Skeletal muscle cell (primary cell): Measurements from ENCODE around the gene PPARGC1A.

Experiments
- DNase-seq: peaks from one replicate; pipeline ENCODE4 v3.0.0-alpha.2; 2010; ENCODE audit warnings: low read depth
- H3K4me3 ChIP-seq: 2 replicates; pipeline ENCODE4 v1.5.1; 2011; ENCODE audit warnings: low read depth, mild to moderate bottlenecking, control low read depth, low read length, moderate library complexity

PPARGC1A gene

DNA sequence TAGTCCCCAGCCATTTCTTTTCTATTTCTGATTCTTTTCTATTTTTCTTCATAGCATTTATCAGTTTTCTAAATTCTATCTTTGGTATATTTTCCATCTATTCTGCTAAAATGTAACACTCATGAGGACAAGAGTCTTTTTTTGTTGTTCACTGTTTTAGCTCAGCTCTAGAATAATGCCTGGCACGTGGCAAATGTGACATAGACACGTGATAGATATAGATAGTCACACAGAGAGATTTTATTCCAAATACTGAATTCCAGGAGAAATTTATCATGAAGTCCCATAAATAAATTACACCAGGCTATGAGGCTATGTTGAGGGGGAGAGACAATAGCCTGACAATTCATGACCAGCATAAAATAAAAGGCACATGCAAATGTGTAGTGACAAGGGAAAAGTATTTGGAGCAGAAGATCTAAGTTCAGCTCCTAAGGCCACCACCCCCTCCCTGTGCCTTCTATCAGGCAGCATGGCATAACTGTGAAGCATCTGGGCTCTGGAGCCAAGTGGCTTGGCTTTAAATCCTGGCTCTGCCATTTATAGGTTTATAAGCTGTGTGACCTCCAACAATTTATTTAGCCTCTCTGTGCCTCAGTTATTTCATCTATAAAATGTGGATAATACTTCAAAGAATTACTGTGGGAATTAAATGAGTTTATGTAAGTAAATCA, 25.7 kb upstream of the PPARGC1A start:
- DNase-seq = no peak
- H3K4me3 ChIP-seq = no peak overlapping the region

DNA sequence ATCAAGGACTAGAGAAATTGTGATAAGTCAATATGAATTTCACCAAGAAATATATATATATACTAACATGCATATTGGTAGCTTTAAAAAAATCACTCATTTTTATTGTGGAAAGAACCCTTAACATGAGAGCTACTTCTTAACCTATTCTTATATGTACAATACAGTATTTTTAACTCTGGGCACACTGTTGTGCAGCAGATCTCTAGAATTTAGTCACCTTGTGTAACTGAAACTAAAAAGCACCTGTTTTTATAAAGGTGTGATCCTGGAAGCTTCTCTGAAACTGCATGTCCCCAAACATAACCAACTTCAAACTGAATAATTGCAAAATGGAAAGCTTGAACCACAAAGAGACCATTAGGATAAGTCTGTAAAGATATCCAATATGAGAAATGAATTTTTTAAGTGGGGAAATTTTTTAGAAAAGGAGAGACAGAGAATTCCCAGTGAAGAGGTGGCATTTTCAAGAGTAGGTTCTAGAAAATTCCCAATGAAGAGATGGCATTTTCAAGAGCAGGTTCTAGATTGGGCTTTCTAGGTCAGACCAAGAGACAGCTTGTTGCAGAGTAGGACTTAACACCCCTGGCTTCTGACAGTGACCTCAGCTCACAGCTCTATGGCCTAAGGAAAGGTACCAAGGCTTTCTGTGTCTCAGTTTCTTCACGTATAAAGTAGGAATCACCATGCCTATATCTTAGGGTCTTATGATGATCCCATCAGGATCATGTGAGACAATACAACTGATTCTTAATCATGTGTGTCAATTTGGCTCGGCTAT, 22.0 kb upstream of the PPARGC1A start:
- DNase-seq = no peak
- H3K4me3 ChIP-seq = no peak overlapping the region

- H3K4me3 ChIP-seq = no peak overlapping the region
- no peak for DNase-seq
Measured at GRCh38 chr4:23909671-23910070, 19.8 kb upstream of the PPARGC1A start.

- no peak for DNase-seq
- no peak overlapping the region for H3K4me3 ChIP-seq
Measured at GRCh38 chr4:23906839-23907238, 17.0 kb upstream of the PPARGC1A start.

- no peak for DNase-seq
- H3K4me3 ChIP-seq = no peak overlapping the region
Measured at GRCh38 chr4:23904639-23905071, 14.8 kb upstream of the PPARGC1A start.

DNA sequence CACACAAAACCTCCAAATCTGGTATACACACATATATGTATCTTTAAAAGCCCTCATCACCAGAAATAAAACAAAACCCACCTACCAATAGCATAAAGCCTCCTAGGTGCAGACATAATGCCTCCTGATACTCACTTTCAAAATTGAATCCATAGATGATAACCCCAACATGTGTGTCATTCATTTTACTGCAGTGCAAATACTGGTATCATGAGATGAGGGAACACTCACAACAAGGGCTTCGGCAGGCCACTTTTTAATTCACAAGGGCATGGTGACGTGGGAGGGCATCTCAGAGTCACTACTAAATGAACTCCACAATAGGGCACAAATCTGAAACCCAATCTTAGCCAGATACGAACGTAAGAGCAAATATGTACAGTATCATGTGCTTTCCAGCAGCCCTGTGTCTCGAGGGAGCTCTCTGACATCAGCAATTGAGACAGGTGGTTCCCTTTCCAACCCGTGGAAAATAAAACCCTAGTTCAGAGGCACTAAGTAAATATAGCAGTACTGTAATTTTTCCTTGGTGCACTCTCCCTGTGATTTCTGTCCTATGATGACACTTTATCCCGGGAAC, 14.1 kb upstream of the PPARGC1A start:
- H3K4me3 ChIP-seq = no peak overlapping the region
- peak; percentile 61 for DNase-seq

GRCh38 chr4:23902222-23902804, 12.5 kb upstream of the PPARGC1A start:
- DNase-seq = no peak
- no peak overlapping the region for H3K4me3 ChIP-seq

DNA sequence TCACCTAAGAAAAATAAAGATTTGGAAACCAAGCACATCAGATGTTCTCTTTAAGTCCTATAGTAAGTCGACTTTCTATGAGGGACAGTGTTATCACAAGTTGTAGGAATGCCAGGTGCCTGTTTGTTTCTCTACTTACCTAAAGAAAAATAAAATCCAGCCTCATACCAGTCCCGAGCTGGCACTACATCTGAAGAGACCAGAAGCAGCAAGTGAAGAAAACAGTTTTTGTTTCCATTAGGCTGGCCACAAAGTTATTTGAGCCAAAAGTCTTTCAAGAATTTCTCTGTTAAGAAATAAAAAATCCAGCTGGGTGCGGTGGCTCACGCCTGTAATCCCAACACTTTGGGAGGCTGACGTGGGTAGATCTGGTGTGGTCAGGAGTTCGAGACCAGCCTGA, 10.8 kb upstream of the PPARGC1A start:
- DNase-seq = no peak
- H3K4me3 ChIP-seq = no peak overlapping the region

- no peak overlapping the region for H3K4me3 ChIP-seq
- DNase-seq = no peak
Measured at GRCh38 chr4:23899565-23899964, 9.7 kb upstream of the PPARGC1A start.

GRCh38 chr4:23897564-23898109, 7.8 kb upstream of the PPARGC1A start:
- DNase-seq = no peak
- H3K4me3 ChIP-seq = no peak overlapping the region

GRCh38 chr4:23894021-23894420, 4.2 kb upstream of the PPARGC1A start:
- no peak for DNase-seq
- H3K4me3 ChIP-seq = no peak overlapping the region

DNA sequence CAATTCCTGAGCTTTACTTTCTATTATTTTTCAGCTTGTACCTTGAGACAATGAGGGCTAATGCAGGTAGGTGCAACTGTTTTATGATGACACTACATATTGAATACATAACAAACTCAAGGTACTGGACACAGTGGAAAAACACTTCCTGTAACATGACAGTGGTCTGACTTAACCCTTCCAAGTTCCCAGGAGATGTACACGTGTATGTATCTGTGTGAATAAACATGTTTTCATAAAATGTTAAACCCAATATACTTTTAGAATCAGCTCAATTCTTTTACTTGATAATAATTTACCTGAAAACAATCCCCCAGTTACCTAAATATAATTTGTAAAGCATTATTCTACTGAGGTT, 1.2 kb upstream of the PPARGC1A start:
- no peak overlapping the region for H3K4me3 ChIP-seq

GRCh38 chr4:23890369-23891063, 669 bp upstream of the PPARGC1A start:
- no peak overlapping the region for H3K4me3 ChIP-seq
- no peak for DNase-seq

More for the DNA sequence above, 1.2 kb upstream of the PPARGC1A start:
- DNase-seq = no peak

- H3K4me3 ChIP-seq = peak overlapping the region; percentile 45
- no peak for DNase-seq
Measured at GRCh38 chr4:23889391-23889790, 456 bp downstream of the PPARGC1A start.

- H3K4me3 ChIP-seq = peak overlapping the region; percentile 45
- peak; percentile 16 for DNase-seq
Measured at GRCh38 chr4:23888421-23889319, 1.2 kb downstream of the PPARGC1A start.

GRCh38 chr4:23887989-23888388, 1.9 kb downstream of the PPARGC1A start:
- DNase-seq = no peak
- H3K4me3 ChIP-seq = no peak overlapping the region

- DNase-seq = no peak
- H3K4me3 ChIP-seq = no peak overlapping the region
Measured at GRCh38 chr4:23887173-23887572, 2.7 kb downstream of the PPARGC1A start.

GRCh38 chr4:23885943-23886590, 3.8 kb downstream of the PPARGC1A start:
- DNase-seq = no peak
- no peak overlapping the region for H3K4me3 ChIP-seq
